ENCODE measurements around the gene WDR11.
A peak's percentile ranks its signal among the peaks of the same experiment; 100 is the strongest.

Gene WDR11

DNA sequence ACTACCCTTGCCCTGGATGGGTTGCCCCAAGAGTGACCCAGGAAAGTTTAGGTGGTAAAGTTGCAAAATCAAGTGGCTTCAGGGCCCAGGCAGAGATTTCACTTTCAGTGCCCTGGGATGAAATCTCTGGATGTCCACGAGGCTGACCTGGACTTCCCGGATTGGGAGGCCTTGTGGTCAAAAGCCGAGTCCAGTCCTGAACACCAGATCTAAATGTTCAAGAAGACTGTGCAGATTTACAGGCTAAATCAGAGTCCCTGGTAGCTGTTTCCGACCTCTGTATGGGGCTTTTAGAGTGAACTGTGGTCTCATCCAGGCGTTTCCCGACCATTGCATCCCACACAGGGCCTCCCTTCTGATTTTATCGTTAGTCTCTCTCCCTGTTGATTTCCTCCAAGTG is 95.3 kb downstream of the WDR11 start:
- no peak for DNase-seq

DNA sequence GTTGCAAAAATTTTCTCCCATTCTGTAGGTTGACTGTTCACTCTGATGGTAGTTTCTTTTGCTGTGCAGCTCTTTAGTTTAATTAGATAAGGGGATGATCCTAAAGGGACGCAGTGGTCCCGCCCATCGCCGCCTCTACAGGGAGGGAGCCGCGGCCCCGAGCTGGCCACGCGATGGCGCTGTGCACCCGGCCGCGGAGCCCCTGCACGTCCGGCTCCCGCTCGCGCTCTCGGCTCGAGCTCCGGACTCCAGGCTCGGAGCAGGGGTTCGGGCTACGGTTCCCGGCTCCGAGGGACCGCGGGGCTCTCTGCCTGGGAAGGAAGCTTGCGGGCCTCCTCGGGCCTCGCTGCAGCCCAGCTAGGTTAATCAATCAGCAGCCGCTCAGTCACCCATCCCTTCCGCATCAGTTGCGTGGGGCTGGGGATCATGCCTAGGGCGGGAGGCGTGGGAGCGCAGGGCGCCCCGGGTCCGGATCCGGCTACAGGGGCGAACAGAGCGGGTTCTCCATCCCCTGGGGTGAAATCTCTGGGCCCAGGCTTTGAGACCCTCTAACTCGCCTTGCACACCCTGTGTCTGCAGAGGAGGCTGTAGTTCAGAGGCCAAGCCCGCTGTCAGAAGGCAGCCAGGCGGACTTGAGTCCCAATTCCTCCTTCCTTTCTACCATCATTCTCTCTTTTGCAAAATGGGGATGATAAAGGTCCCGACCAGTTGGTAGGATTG is 97.9 kb downstream of the WDR11 start:
- DNase-seq = peak; percentile 84

DNA sequence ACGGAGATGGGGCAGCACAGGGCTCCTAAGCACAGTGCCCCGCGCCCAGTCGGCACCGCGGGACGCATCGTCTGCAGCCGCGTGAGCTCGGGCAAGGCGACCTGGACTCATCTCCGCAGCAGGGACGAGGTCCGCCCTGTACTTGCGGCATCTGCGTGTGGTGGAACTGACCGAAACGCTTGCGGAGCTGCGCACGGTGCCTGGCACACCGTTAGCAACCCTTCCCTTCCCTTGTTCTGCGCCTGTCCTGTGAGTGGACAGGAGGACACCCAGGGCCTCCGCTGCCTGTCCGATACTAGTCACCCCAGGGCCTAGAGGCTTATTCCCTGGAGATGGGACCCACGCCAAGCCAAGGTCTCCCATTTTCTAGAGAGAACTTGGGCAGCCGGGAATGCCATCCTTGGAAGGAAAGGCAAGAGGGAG is 98.5 kb downstream of the WDR11 start:
- DNase-seq = no peak

DNA sequence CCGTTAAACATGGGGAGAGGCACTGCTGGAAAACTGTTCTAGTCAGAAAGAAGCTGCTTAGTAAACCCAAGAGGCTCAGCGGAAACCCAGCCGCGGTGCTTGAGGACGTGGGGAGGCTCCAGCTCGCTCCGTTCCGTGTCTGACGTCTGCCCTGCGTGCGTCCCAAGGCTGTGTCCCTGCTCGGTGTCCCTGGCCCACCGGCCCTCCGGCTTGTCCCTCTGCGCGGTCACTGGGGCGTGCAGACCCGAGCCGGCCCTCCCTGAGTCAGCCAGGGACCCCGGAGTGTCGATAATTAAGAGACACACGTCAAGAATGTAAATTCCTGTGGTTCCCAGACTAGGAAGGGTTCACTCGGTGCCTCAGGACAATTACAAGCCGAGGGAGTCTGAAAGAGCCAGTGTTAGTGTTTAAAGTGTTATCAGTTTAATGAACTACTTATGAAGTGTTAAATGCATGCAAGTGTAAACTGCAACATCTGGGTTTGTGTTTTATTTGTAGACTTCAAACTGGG is 98.9 kb downstream of the WDR11 start:
- DNase-seq = no peak

DNA sequence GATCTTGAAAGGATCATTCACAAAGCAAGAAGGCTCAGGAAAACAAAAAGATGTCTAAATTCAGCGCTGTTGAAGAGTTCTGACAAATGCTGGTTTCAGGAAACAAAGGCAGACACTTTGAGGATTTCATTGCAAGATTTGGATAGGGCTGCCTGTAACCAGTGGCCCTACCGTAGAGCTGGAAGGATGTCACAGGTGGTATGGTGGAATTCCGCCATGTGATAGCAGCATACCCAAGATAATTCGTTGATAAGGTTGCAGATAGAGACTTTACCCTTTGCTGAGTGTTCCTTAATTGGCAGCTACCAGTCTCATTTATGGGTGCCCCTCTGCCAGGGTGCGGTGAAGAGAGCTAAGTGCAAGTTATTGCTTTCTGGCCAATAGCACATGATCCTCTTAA is 100.1 kb downstream of the WDR11 start:
- no peak for DNase-seq

DNA sequence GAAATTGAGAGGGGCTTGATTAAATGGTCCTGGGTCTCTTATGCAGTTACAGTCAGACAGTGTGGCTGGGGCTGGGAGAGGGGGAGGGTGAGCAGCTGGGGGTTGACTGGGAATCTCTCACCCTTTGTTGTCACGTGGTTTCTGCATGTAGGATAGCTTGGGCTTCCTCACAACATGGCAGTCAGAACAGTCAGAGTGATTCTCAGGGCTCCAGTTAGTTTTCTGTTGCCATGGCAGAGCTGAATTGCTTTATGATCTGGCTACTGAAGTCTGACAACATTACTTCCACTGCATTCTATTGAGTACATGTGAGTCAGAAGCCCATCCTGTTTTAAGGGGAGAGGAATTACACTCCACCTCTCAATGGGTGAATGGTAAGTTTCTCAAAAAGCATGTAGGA is 102.7 kb downstream of the WDR11 start:
- no peak for DNase-seq

All from right hindlimb (tissue), 1 donor.